SK-N-SH (cell line): ENCODE measurements around the gene CYP51A1. TPM values are rescaled to one million over a fixed set of nuclear protein-coding genes. Genes with fewer than 3 reads are reported as not detected.

Source experiments
- CTCF ChIA-PET: fragments of 300-600, 350-600 bp; formaldehyde crosslinking; extraction: SDS; loops from one replicate; lab custom pipeline; 2021; lab: Yijun Ruan, JAX
- POLR2A ChIA-PET: fragments of 350-600 bp; sonication (Branson Sonifier 250); formaldehyde crosslinking; extraction: SDS; loops from one replicate; lab custom pipeline; 2020; ENCODE audit warnings: antibody characterized with exemption, inconsistent platforms; lab: Yijun Ruan, JAX
- DNase-seq: peaks from one replicate; pipeline ENCODE4 v3.0.0; 2012
- H2AFZ ChIP-seq: fragments of 200-600 bp; sonication (generic); 2 replicates; pipeline ENCODE4 v1.8.1; 2016; ENCODE audit warnings: antibody characterized with exemption, mild to moderate bottlenecking, low read depth
- H3F3A ChIP-seq: fragments of 200-600 bp; sonication (generic); replicated peaks from 2 replicates; pipeline ENCODE3; 2016; ENCODE audit warnings: antibody characterized with exemption, mild to moderate bottlenecking; ENCODE audit not compliant: insufficient read depth
- H3K27ac ChIP-seq, 2 experiments: fragments of 200-500 bp in 1 of 2; fragments of 200-600 bp in 1 of 2; sonication (Bioruptor generic) in 1 of 2; sonication (generic), shearing (Covaris generic) in 1 of 2; 2 replicates each; pipeline versions ENCODE4 v1.5.1 to v1.6.1; 2014 to 2016; ENCODE audit warnings: low read depth in 2 of 2, inconsistent platforms in 1 of 2, low read length in 1 of 2, mild to moderate bottlenecking in 1 of 2, mixed read lengths in 1 of 2
- H3K27me3 ChIP-seq: fragments of 200-600 bp; sonication (generic), shearing (Covaris generic); 2 replicates; pipeline ENCODE4 v1.6.1; 2016; ENCODE audit warnings: mixed run types; ENCODE audit not compliant: insufficient read depth
- H3K36me3 ChIP-seq, 2 experiments: fragments of 200-500 bp in 1 of 2; fragments of 200-600 bp in 1 of 2; sonication (Bioruptor generic) in 1 of 2; sonication (generic) in 1 of 2; replicated peaks in 1 of 2; 2 replicates each; pipeline versions ENCODE3 to v1.5.1; 2014 to 2016; ENCODE audit warnings: low read length in 1 of 2, mild to moderate bottlenecking in 1 of 2; ENCODE audit not compliant: insufficient read depth in 2 of 2, control insufficient read depth in 1 of 2
- H3K4me1 ChIP-seq, 2 experiments: fragments of 200-500 bp in 1 of 2; fragments of 200-600 bp in 1 of 2; sonication (Bioruptor generic) in 1 of 2; sonication (generic), shearing (Covaris generic) in 1 of 2; 2 replicates each; pipeline versions ENCODE4 v1.5.1 to v1.6.1; 2014 to 2016; ENCODE audit warnings: low read depth in 1 of 2, low read length in 1 of 2, mixed run types in 1 of 2; ENCODE audit not compliant: insufficient read depth in 2 of 2, control insufficient read depth in 1 of 2
- H3K4me2 ChIP-seq: fragments of 200-600 bp; sonication (generic), shearing (Covaris generic); 2 replicates; pipeline ENCODE4 v1.6.1; 2017; ENCODE audit warnings: mixed run types
- H3K4me3 ChIP-seq, 2 experiments: fragments of 200-500 bp in 1 of 2; fragments of 200-600 bp in 1 of 2; sonication (Bioruptor generic) in 1 of 2; sonication (generic), shearing (Covaris generic) in 1 of 2; 2 replicates each; pipeline versions ENCODE4 v1.5.1 to v1.8.1; 2014 to 2016; ENCODE audit warnings: low read depth in 2 of 2, inconsistent platforms in 1 of 2, low read length in 1 of 2, mild to moderate bottlenecking in 1 of 2, mixed read lengths in 1 of 2, moderate library complexity in 1 of 2
- H3K79me2 ChIP-seq: fragments of 200-600 bp; sonication (generic); 2 replicates; pipeline ENCODE4 v1.8.1; 2017; ENCODE audit warnings: mild to moderate bottlenecking; ENCODE audit not compliant: insufficient read depth
- H3K9ac ChIP-seq: fragments of 200-600 bp; sonication (generic); 2 replicates; pipeline ENCODE4 v1.6.1; 2017; ENCODE audit warnings: mixed run types
- H3K9me2 ChIP-seq: fragments of 200-600 bp; sonication (generic); 2 replicates; pipeline ENCODE4 v1.6.1; 2017; ENCODE audit warnings: mixed run types
- H3K9me3 ChIP-seq: fragments of 200-600 bp; sonication (generic); 2 replicates; pipeline ENCODE4 v1.6.1; 2017; ENCODE audit warnings: mixed run types, mild to moderate bottlenecking, moderate library complexity
- H4K20me1 ChIP-seq: fragments of 200-600 bp; sonication (generic); 2 replicates; pipeline ENCODE4 v1.6.1; 2017; ENCODE audit warnings: mild to moderate bottlenecking, mixed run types; ENCODE audit not compliant: insufficient read depth
- EZH2phosphoT487 ChIP-seq: fragments of 200-600 bp; sonication (generic); IDR thresholded peaks from 2 replicates; pipeline ENCODE4 v1.6.1; 2017; ENCODE audit warnings: low read depth, mixed run types, mild to moderate bottlenecking, antibody characterized with exemption, moderate library complexity, borderline replicate concordance
- FOSL2 ChIP-seq: IDR thresholded peaks from 2 replicates; pipeline ENCODE4 v1.4.0; 2012; ENCODE audit warnings: low read depth, mild to moderate bottlenecking, moderate library complexity, borderline replicate concordance
- FOXJ3 ChIP-seq: sonication (generic); formaldehyde crosslinking; IDR thresholded peaks from 2 replicates; pipeline ENCODE4 v1.5.1; 2020; ENCODE audit warnings: mild to moderate bottlenecking, missing genetic modification reagents
- FOXM1 ChIP-seq: IDR thresholded peaks from 2 replicates; pipeline ENCODE4 v1.4.0; 2012; ENCODE audit warnings: low read depth, mild to moderate bottlenecking
- GABPA ChIP-seq: IDR thresholded peaks from 2 replicates; pipeline ENCODE4 v1.4.0; 2012; ENCODE audit warnings: low read depth, mild to moderate bottlenecking
- NFIC ChIP-seq: IDR thresholded peaks from 2 replicates; pipeline ENCODE4 v1.4.0; 2012; ENCODE audit warnings: borderline replicate concordance
- NRF1 ChIP-seq: IDR thresholded peaks from 2 replicates; pipeline ENCODE4 v1.6.1; 2012; ENCODE audit warnings: low read depth, mild to moderate bottlenecking, low read length
- RAD21 ChIP-seq: IDR thresholded peaks from 2 replicates; pipeline ENCODE4 v1.6.1; 2012; ENCODE audit warnings: mild to moderate bottlenecking, low read length
- TAF1 ChIP-seq: IDR thresholded peaks from 2 replicates; pipeline ENCODE4 v1.6.1; 2012; ENCODE audit warnings: low read depth, mild to moderate bottlenecking, low read length, moderate library complexity, borderline replicate concordance
- TEAD4 ChIP-seq: IDR thresholded peaks from 2 replicates; pipeline ENCODE4 v1.4.0; 2012; ENCODE audit warnings: mild to moderate bottlenecking, borderline replicate concordance; ENCODE audit not compliant: insufficient read depth
- polyA plus RNA-seq, 3 experiments: library from polyadenylated mRNA; depleted of rRNA; stranded (reverse); fragments of >200 nt; gene quantifications; 2 replicates each; pipeline ENCODE4 v1.2.3, GENCODE V29; 2012
- TF ChIP-seq, protein P1 (sequence below): IDR thresholded peaks from 2 replicates; pipeline ENCODE4 v1.4.0; 2012; ENCODE audit warnings: low read depth, borderline replicate concordance
- TF ChIP-seq, protein P2 (sequence below): IDR thresholded peaks from 2 replicates; pipeline ENCODE4; 2012
- TF ChIP-seq, protein P3 (sequence below): fragments of 150-350 bp; IDR thresholded peaks from 2 replicates; pipeline ENCODE4 v1.6.1; 2017; ENCODE audit warnings: antibody characterized with exemption, low read length, low read depth, borderline replicate concordance
- TF ChIP-seq, protein P4 (sequence below): IDR thresholded peaks from 2 replicates; pipeline ENCODE4 v1.4.0; 2012; ENCODE audit warnings: low read depth, borderline replicate concordance

CYP51A1 gene
- polyA plus RNA-seq, 1 of the 3 experiments (the other 2 are of a cell fraction): 4.7 TPM

DNA sequence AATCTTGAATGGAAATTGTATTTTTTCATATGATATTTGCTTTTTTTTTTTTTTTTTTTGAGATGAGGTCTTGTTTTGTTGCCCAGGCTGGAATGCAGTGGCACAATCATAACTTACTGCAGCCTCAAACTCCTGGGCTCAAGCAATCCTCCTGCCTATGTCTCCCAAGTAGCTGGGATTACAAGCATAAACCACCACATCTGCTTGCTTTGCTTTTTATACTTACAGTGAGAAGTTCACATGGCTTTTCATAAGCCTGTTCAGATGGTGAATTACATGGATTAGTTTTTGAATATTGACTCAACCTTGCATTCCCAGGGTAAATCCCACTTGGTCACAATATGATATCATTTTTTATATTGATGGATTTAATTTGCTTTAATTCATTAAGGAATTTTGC lies 22.7 kb upstream of the CYP51A1 start:
- ChIA-PET POLR2A (no interaction called here), CTCF (no interaction called here)
- Histone ChIP-seq H2AFZ (no peak overlapping the region), H3K79me2 (no peaks in the 10 kb centered on the region), H3K9me2 (no peaks in the 10 kb centered on the region), H3K27me3 (no peaks in the 10 kb centered on the region), H3K9me3 (no peaks in the 10 kb centered on the region), H3K9ac (no peak overlapping the region), H4K20me1 (no peaks in the 10 kb centered on the region), H3K4me1 (no peaks in the 10 kb centered on the region; a peak in 1 of 4 replicates), H3K36me3 (no peaks in the 10 kb centered on the region), H3K4me3 (no peak overlapping the region), H3K27ac (no peak overlapping the region), H3K4me2 (no peak overlapping the region), H3F3A (peaks cover 5% of the 10 kb centered on the region)
- TF ChIP-seq, protein P1, sequence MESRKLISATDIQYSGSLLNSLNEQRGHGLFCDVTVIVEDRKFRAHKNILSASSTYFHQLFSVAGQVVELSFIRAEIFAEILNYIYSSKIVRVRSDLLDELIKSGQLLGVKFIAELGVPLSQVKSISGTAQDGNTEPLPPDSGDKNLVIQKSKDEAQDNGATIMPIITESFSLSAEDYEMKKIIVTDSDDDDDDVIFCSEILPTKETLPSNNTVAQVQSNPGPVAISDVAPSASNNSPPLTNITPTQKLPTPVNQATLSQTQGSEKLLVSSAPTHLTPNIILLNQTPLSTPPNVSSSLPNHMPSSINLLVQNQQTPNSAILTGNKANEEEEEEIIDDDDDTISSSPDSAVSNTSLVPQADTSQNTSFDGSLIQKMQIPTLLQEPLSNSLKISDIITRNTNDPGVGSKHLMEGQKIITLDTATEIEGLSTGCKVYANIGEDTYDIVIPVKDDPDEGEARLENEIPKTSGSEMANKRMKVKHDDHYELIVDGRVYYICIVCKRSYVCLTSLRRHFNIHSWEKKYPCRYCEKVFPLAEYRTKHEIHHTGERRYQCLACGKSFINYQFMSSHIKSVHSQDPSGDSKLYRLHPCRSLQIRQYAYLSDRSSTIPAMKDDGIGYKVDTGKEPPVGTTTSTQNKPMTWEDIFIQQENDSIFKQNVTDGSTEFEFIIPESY: no peak
- TF ChIP-seq, protein P2, sequence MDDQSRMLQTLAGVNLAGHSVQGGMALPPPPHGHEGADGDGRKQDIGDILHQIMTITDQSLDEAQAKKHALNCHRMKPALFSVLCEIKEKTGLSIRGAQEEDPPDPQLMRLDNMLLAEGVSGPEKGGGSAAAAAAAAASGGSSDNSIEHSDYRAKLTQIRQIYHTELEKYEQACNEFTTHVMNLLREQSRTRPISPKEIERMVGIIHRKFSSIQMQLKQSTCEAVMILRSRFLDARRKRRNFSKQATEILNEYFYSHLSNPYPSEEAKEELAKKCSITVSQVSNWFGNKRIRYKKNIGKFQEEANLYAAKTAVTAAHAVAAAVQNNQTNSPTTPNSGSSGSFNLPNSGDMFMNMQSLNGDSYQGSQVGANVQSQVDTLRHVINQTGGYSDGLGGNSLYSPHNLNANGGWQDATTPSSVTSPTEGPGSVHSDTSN: no peak
- TF ChIP-seq, protein P3, sequence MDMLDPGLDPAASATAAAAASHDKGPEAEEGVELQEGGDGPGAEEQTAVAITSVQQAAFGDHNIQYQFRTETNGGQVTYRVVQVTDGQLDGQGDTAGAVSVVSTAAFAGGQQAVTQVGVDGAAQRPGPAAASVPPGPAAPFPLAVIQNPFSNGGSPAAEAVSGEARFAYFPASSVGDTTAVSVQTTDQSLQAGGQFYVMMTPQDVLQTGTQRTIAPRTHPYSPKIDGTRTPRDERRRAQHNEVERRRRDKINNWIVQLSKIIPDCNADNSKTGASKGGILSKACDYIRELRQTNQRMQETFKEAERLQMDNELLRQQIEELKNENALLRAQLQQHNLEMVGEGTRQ: no peak
- TF ChIP-seq FOXM1 (no peak), FOSL2 (no peak), NFIC (no peak), EZH2phosphoT487 (no peak), NRF1 (no peak), GABPA (no peak), RAD21 (no peak), FOXJ3 (CRISPR knock-in tag) (no peak), TAF1 (no peak), TEAD4 (no peak)
- TF ChIP-seq, protein P4, sequence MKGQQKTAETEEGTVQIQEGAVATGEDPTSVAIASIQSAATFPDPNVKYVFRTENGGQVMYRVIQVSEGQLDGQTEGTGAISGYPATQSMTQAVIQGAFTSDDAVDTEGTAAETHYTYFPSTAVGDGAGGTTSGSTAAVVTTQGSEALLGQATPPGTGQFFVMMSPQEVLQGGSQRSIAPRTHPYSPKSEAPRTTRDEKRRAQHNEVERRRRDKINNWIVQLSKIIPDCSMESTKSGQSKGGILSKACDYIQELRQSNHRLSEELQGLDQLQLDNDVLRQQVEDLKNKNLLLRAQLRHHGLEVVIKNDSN: no peak
- DNase-seq: no peak
